Neural cell (in vitro differentiated cells): Measurements from ENCODE around the gene TOGARAM2.

ENCODE experiments used
- EZH2 ChIP-seq: fragments of 200-600, 300-800 bp; shearing (Covaris generic), sonication (generic); IDR thresholded peaks from 2 replicates; pipeline ENCODE4 v1.6.1; 2014; ENCODE audit warnings: antibody characterized with exemption, low read length, borderline replicate concordance, mild to moderate bottlenecking; ENCODE audit not compliant: insufficient read depth, poor library complexity, severe bottlenecking
- TF ChIP-seq, protein P1 (sequence below): fragments of 450-650 bp; IDR thresholded peaks from 2 replicates; pipeline ENCODE4 v1.5.1; 2014; ENCODE audit warnings: antibody characterized with exemption, mild to moderate bottlenecking, moderate library complexity; ENCODE audit not compliant: poor library complexity, severe bottlenecking

DNA sequence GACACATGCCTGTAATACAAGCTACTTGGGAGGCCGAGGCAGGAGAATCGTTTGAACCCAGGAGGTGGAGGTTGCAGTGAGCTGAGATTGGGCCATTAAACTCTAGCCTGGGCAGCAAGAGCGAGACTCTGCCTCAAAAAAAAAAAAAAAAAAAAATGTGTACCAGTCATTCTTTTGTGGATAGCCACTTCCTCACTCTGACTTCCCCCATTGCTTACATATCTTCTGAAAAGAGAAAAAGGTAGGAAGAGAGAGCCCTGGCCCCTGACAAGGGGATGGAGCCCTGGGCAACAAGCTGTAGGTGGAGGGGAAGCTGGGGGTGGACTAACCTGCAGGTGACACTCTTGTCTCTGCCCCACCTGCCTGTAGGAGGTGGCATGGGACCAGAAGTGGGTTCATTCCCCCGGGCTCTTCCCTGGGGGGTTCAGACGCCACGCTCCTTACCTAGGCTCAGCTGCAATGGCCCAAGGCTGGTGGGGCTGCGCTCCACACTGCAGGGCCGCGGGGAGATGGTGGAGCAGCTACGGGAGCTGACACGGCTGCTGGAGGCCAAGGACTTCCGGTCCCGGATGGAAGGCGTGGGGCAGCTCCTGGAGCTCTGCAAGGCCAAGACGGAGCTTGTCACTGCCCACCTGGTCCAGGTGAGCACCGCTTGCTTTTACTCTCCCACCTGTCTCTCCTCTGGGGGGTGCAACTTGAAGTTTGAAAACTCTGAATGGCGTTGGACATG is 54.1 kb downstream of the TOGARAM2 start:
- no peak for TF ChIP-seq EZH2
- TF ChIP-seq, protein P1, sequence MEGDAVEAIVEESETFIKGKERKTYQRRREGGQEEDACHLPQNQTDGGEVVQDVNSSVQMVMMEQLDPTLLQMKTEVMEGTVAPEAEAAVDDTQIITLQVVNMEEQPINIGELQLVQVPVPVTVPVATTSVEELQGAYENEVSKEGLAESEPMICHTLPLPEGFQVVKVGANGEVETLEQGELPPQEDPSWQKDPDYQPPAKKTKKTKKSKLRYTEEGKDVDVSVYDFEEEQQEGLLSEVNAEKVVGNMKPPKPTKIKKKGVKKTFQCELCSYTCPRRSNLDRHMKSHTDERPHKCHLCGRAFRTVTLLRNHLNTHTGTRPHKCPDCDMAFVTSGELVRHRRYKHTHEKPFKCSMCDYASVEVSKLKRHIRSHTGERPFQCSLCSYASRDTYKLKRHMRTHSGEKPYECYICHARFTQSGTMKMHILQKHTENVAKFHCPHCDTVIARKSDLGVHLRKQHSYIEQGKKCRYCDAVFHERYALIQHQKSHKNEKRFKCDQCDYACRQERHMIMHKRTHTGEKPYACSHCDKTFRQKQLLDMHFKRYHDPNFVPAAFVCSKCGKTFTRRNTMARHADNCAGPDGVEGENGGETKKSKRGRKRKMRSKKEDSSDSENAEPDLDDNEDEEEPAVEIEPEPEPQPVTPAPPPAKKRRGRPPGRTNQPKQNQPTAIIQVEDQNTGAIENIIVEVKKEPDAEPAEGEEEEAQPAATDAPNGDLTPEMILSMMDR, result no peak
